Uterus (tissue), 4 donors: ENCODE measurements around the gene PATE4. TPM values are rescaled to one million over a fixed set of nuclear protein-coding genes. Genes with fewer than 3 reads are reported as not detected.
"Not testable (repeated sequence)": the region's sequence is repeated elsewhere in the genome, so short reads cannot be mapped to it uniquely, and the experiment has no call there.

ENCODE experiments used
- DNase-seq, 2 donors: peaks; one replicate each; pipeline ENCODE4 v3.0.0-alpha.2; 2019 to 2020
- H3K27ac ChIP-seq, 2 donors: fragments of 200-600 bp; sonication (generic); 1 replicate in 1 of 2; 2 replicates in 1 of 2; pipeline ENCODE4 v1.5.1; 2016 to 2018
- H3K27me3 ChIP-seq, 2 donors: fragments of 200-600 bp; sonication (generic); one replicate each; pipeline ENCODE4 v1.5.1; 2018 to 2019; ENCODE audit warnings: control low read depth in 1 of 2
- H3K36me3 ChIP-seq, 2 donors: fragments of 200-600 bp; sonication (generic); one replicate each; pipeline ENCODE4 v1.5.1; 2019; ENCODE audit warnings: control low read depth in 1 of 2
- H3K4me1 ChIP-seq, 2 donors: fragments of 200-600 bp; sonication (generic); one replicate each; pipeline ENCODE4 v1.5.1; 2018 to 2019; ENCODE audit warnings: control low read depth in 1 of 2
- H3K4me3 ChIP-seq, 2 donors: fragments of 200-600 bp; sonication (generic); 1 replicate in 1 of 2; 2 replicates in 1 of 2; pipeline ENCODE4 v1.5.1; 2018 to 2019; ENCODE audit warnings: mild to moderate bottlenecking in 1 of 2
- H3K9me3 ChIP-seq, 2 donors: fragments of 200-600 bp; sonication (generic); one replicate each; pipeline ENCODE4 v1.5.1; 2019; ENCODE audit warnings: control low read depth in 1 of 2
- CTCF ChIP-seq, 4 experiments: fragments of 200-600 bp in 2 of 4; fragments of 450-650 bp in 2 of 4; sonication (generic) in 2 of 4; IDR thresholded peaks; one replicate each; pipeline ENCODE4 v1.5.1; 2016 to 2019; ENCODE audit warnings: antibody characterized with exemption in 4 of 4, mild to moderate bottlenecking in 2 of 4, moderate library complexity in 1 of 4
- POLR2A ChIP-seq, 2 donors: fragments of 450-650 bp; IDR thresholded peaks; one replicate each; pipeline ENCODE4 v1.6.1; 2016; ENCODE audit warnings: antibody characterized with exemption in 2 of 2, mild to moderate bottlenecking in 1 of 2, moderate library complexity in 1 of 2
- intact Hi-C: fragments of 100-400 bp; cut with DNase I; formaldehyde crosslinking; loops from one replicate; pipeline ENCODE4 v1.15.1; 2023; ENCODE audit warnings: low total_unique reads
- total RNA-seq, 4 donors: library from RNA; depleted of rRNA in 3 of 4; stranded (reverse); fragments of >200 nt in 3 of 4; gene quantifications; one replicate each; pipeline versions ENCODE4 v1.1.0 to v1.2.4, GENCODE V29; 2014 to 2023
- donor health status: DM: yes; HTN: yes; CAD: no.

Gene PATE4
- total RNA-seq, 4 donors from 2014 or later: not detected

GRCh38 chr11:125846188-125846587 lies 13.1 kb downstream of the PATE4 start:
- H3K9me3 ChIP-seq: peaks cover 0 to 8% of the 10 kb centered on the region in 2 donors

GRCh38 chr11:125857670-125858069 lies 24.6 kb downstream of the PATE4 start:
- H3K36me3 ChIP-seq, H3K4me1 ChIP-seq, H3K4me3 ChIP-seq, H3K27ac ChIP-seq, H3K9me3 ChIP-seq, DNase-seq, H3K27me3 ChIP-seq: not testable (repeated sequence)
- intact Hi-C loops: loop anchor here (10.0 kb wide), 1 partner anchor 333 kb away; no protein-coding TSS in a partner anchor

More at GRCh38 chr11:125846188-125846587, 13.1 kb downstream of the PATE4 start:
- Histone ChIP-seq H3K4me3 (no peak overlapping the region), H3K4me1 (no peaks in the 10 kb centered on the region), H3K27ac (no peak overlapping the region), H3K27me3 (no peaks in the 10 kb centered on the region), H3K36me3 (no peaks in the 10 kb centered on the region)
- no peak for DNase-seq
- intact Hi-C loops: no loop called here
- TF ChIP-seq CTCF (IDR thresholded peaks at IDR 0.05) (no peak), POLR2A (IDR thresholded peaks at IDR 0.05) (no peak)

GRCh38 chr11:125862786-125863185 lies 29.7 kb downstream of the PATE4 start:
- intact Hi-C loops, DNase-seq, H3K36me3 ChIP-seq, H3K4me3 ChIP-seq, H3K4me1 ChIP-seq, H3K27me3 ChIP-seq, H3K9me3 ChIP-seq, H3K27ac ChIP-seq: not testable (repeated sequence)

- H3K27ac ChIP-seq, H3K27me3 ChIP-seq, H3K36me3 ChIP-seq, intact Hi-C loops, H3K9me3 ChIP-seq, H3K4me1 ChIP-seq, DNase-seq, H3K4me3 ChIP-seq: not testable (repeated sequence)
Observed at GRCh38 chr11:125865354-125865753, 32.2 kb downstream of the PATE4 start.

GRCh38 chr11:125869521-125869920 lies 36.4 kb downstream of the PATE4 start:
- no peaks in the 10 kb centered on the region for H3K36me3 ChIP-seq
- TF ChIP-seq POLR2A (IDR thresholded peaks at IDR 0.05) (no peak), CTCF (IDR thresholded peaks at IDR 0.05) (no peak)
- H3K27me3 ChIP-seq: no peaks in the 10 kb centered on the region
- intact Hi-C loops: no loop called here
- DNase-seq: no peak
- H3K9me3 ChIP-seq: no peaks in the 10 kb centered on the region
- no peak overlapping the region for H3K4me3 ChIP-seq
- no peak overlapping the region for H3K27ac ChIP-seq
- no peaks in the 10 kb centered on the region for H3K4me1 ChIP-seq

GRCh38 chr11:125871391-125872137 lies 38.4 kb downstream of the PATE4 start:
- Histone ChIP-seq H3K4me3 (no peak overlapping the region), H3K27me3 (no peaks in the 10 kb centered on the region), H3K36me3 (no peaks in the 10 kb centered on the region), H3K27ac (no peak overlapping the region), H3K4me1 (no peaks in the 10 kb centered on the region), H3K9me3 (no peaks in the 10 kb centered on the region)
- intact Hi-C loops: no loop called here
- DNase-seq: no peak
- TF ChIP-seq POLR2A (IDR thresholded peaks at IDR 0.05) (no peak), CTCF (IDR thresholded peaks at IDR 0.05) (peak in 2 of 4 experiments; percentile 12)

- intact Hi-C loops: no loop called here
- no peak overlapping the region for H3K27ac ChIP-seq
Observed at GRCh38 chr11:125872138-125872491, 39.0 kb downstream of the PATE4 start.

More at GRCh38 chr11:125872138-125872491, 39.0 kb downstream of the PATE4 start:
- TF ChIP-seq POLR2A (IDR thresholded peaks at IDR 0.05): no peak
- TF ChIP-seq CTCF (IDR thresholded peaks at IDR 0.05): no peak
- DNase-seq: no peak
- Histone ChIP-seq H3K9me3 (no peaks in the 10 kb centered on the region), H3K36me3 (no peaks in the 10 kb centered on the region), H3K27me3 (no peaks in the 10 kb centered on the region), H3K4me1 (no peaks in the 10 kb centered on the region), H3K4me3 (no peak overlapping the region)
